Measurements from ENCODE around the gene ZNF536. TPM values are rescaled to one million over a fixed set of nuclear protein-coding genes. Genes with fewer than 3 reads are reported as not detected.
"Not testable (repeated sequence)": the region's sequence is repeated elsewhere in the genome, so short reads cannot be mapped to it uniquely, and the experiment has no call there.

The ZNF536 gene
- total RNA-seq, 2 experiments from 2014 or later, result not detected

DNA sequence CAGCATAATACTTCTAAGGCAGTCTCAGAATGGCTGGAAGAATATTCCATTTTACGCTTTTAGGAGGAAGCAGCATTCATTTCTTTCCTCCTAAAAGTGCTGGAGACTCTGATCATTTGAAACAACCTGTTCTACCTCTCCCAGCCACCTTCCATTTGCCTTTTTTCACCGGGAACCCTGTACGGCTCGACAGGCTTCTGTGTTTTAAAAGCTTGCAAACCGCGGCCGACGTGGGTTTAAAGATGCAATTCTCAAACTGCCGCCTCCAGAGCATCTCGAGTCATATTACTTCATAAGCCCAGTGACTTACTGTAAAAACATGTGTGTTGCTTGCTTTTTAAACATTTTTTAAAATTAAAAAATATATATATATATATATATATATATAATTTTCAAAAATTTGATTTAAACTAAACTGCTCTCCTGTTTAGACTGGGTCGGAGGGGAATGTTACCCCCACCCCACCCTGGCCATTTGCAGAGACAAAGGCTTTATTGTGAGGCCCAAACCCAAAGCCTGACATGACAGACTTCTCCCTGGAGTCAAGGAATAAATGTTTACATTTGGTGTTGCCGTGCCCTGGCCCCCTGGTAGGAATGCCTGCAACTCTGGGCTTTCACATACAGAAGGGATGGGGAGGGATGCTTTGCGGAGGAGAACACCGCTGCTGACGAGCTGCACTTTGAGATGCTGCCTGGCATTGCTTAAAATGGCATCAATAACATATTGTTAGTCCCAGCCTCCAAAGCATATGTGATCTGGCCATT lies 30.4 kb downstream of the ZNF536 start:
- CTCF ChIA-PET, result no interaction called here
- no peaks in the 10 kb centered on the region for H3K36me3 Mint-ChIP-seq (ENCODE audit: low read depth)
- H3K4me1 Mint-ChIP-seq (ENCODE audit: low read depth), result no peaks in the 10 kb centered on the region

GRCh38 chr19:30403203-30403985 lies 31.2 kb downstream of the ZNF536 start:
- no peaks in the 10 kb centered on the region for H3K27me3 Mint-ChIP-seq (ENCODE audit: low read depth)
- ChIA-PET CTCF (no interaction called here), POLR2A (no interaction called here)
- H3K36me3 Mint-ChIP-seq (ENCODE audit: low read depth), result no peaks in the 10 kb centered on the region
- H3K9me3 Mint-ChIP-seq (ENCODE audit: insufficient read depth), result no peaks in the 10 kb centered on the region
- ATAC-seq (no peak), DNase-seq (no peak)
- no peak overlapping the region for H3K27ac Mint-ChIP-seq
- H3K4me1 Mint-ChIP-seq (ENCODE audit: low read depth), result no peaks in the 10 kb centered on the region
- H3K4me3 Mint-ChIP-seq, result no peak overlapping the region

More for the DNA sequence above, 30.4 kb downstream of the ZNF536 start:
- Mint-ChIP-seq H3K27ac (no peak overlapping the region), H3K27me3 (ENCODE audit: low read depth) (no peaks in the 10 kb centered on the region), H3K4me3 (no peak overlapping the region), H3K9me3 (ENCODE audit: insufficient read depth) (no peaks in the 10 kb centered on the region)
- no peak for ATAC-seq
- POLR2A ChIA-PET, result interaction anchor here (0.6 kb wide), 1 partner anchor 1696 kb away, joined by 4 read pairs; no protein-coding TSS in a partner anchor
- no peak for DNase-seq

DNA sequence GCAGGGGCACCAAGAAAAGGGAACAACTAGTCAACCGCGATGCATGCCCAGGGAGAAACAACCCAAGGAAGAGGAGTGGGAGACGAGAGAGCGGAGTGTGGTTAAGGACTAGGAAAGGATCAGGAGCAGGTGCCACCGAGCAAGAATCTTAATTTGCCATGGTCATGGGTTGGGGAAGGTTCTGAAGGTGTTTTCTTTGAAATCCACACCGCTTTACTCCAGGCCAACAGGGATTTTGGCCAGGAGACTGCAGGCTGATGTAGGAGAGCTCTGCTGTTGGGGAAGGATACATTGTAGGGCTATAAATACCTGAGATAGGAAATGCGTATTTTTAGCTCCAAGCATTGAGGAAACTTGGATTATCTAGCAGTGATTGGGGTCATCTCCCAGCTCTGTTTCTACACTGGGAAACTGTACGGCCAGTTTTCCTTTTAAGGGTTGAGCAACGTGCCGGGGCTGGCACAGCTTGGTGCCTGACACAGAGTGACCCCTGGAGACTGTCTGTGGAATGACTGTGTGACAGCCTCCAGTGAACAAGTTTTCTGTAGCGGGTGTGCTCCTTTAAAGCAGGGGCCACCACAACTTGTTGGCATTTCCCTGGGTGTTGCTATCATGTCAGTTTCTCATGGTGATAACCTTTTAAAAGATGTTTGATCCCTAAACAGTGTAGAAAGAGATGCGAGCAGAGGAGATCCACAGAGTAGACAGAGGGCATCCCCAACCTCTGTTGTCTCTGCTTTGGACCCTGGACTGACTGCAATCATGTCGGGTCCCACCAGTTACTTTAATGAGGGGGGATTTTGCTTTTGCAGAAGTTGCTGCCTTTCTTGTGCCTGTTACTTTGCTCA lies 34.3 kb downstream of the ZNF536 start:
- Mint-ChIP-seq H3K4me3 (no peak overlapping the region), H3K36me3 (ENCODE audit: low read depth) (no peaks in the 10 kb centered on the region), H3K27me3 (ENCODE audit: low read depth) (no peaks in the 10 kb centered on the region), H3K9me3 (ENCODE audit: insufficient read depth) (no peaks in the 10 kb centered on the region), H3K27ac (no peak overlapping the region), H3K4me1 (ENCODE audit: low read depth) (no peaks in the 10 kb centered on the region)
- POLR2A ChIA-PET, result no interaction called here
- CTCF ChIA-PET, result no interaction called here
- ATAC-seq, result no peak
- no peak for DNase-seq

GRCh38 chr19:30407068-30407709 lies 35.0 kb downstream of the ZNF536 start:
- ATAC-seq (no peak), DNase-seq (no peak)
- Mint-ChIP-seq H3K27me3 (ENCODE audit: low read depth) (no peaks in the 10 kb centered on the region), H3K4me1 (ENCODE audit: low read depth) (no peaks in the 10 kb centered on the region), H3K36me3 (ENCODE audit: low read depth) (no peaks in the 10 kb centered on the region), H3K27ac (no peak overlapping the region), H3K4me3 (no peak overlapping the region), H3K9me3 (ENCODE audit: insufficient read depth) (no peaks in the 10 kb centered on the region)
- ChIA-PET CTCF (no interaction called here), POLR2A (no interaction called here)

- no peak for DNase-seq
- no peaks in the 10 kb centered on the region for H3K9me3 Mint-ChIP-seq (ENCODE audit: insufficient read depth)
- H3K27ac Mint-ChIP-seq, result no peak overlapping the region
- no peaks in the 10 kb centered on the region for H3K27me3 Mint-ChIP-seq (ENCODE audit: low read depth)
- no peak overlapping the region for H3K4me3 Mint-ChIP-seq
- no peaks in the 10 kb centered on the region for H3K4me1 Mint-ChIP-seq (ENCODE audit: low read depth)
- H3K36me3 Mint-ChIP-seq (ENCODE audit: low read depth), result no peaks in the 10 kb centered on the region
- ChIA-PET POLR2A (no interaction called here), CTCF (interaction anchor here (0.6 kb wide), 1 partner anchor 239 kb away, joined by 3 read pairs; no protein-coding TSS in a partner anchor)
- no peak for ATAC-seq
These were observed 36.6 kb downstream of the ZNF536 start for GRCh38 chr19:30408734-30409301.

GRCh38 chr19:30411714-30412113 lies 39.5 kb downstream of the ZNF536 start:
- Mint-ChIP-seq H3K9me3 (ENCODE audit: insufficient read depth) (no peaks in the 10 kb centered on the region), H3K4me1 (ENCODE audit: low read depth) (no peaks in the 10 kb centered on the region), H3K27me3 (ENCODE audit: low read depth) (no peaks in the 10 kb centered on the region), H3K36me3 (ENCODE audit: low read depth) (no peaks in the 10 kb centered on the region), H3K27ac (no peak overlapping the region), H3K4me3 (no peak overlapping the region)
- ATAC-seq (no peak), DNase-seq (no peak)
- ChIA-PET POLR2A (no interaction called here), CTCF (no interaction called here)

DNA sequence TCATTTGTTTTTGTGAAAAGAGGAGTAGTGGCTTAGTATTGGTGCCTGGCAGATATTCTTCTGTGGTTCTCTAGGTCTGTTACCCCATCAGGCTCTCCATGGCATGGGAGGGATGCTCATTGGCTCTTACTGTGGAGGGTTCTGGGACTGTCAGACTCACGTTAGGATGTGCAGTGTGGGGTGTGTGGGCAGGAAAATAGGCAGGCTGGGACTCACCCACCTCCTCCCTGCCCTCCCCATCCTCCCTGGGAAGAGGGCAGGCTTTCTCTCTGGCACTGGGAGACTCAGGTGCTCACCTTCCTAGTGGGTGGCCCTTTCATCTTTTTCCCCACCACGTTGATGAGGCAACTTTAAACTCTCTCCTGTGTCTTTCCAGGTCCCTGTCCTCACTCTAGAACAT lies 44.2 kb downstream of the ZNF536 start:
- no peak for ATAC-seq
- CTCF ChIA-PET, result no interaction called here

GRCh38 chr19:30417166-30417565 lies 45.0 kb downstream of the ZNF536 start:
- POLR2A ChIA-PET; DNase-seq; H3K27me3 Mint-ChIP-seq (ENCODE audit: low read depth); H3K9me3 Mint-ChIP-seq (ENCODE audit: insufficient read depth); H3K27ac Mint-ChIP-seq; H3K36me3 Mint-ChIP-seq (ENCODE audit: low read depth); CTCF ChIA-PET; ATAC-seq; H3K4me3 Mint-ChIP-seq; H3K4me1 Mint-ChIP-seq (ENCODE audit: low read depth): not testable (repeated sequence)

More for the DNA sequence above, 44.2 kb downstream of the ZNF536 start:
- H3K4me1 Mint-ChIP-seq (ENCODE audit: low read depth), result no peaks in the 10 kb centered on the region
- H3K36me3 Mint-ChIP-seq (ENCODE audit: low read depth), result no peaks in the 10 kb centered on the region
- no peak overlapping the region for H3K4me3 Mint-ChIP-seq
- H3K27me3 Mint-ChIP-seq (ENCODE audit: low read depth), result no peaks in the 10 kb centered on the region
- no peak overlapping the region for H3K27ac Mint-ChIP-seq
- H3K9me3 Mint-ChIP-seq (ENCODE audit: insufficient read depth), result no peaks in the 10 kb centered on the region
- POLR2A ChIA-PET, result no interaction called here
- DNase-seq, result no peak

DNA sequence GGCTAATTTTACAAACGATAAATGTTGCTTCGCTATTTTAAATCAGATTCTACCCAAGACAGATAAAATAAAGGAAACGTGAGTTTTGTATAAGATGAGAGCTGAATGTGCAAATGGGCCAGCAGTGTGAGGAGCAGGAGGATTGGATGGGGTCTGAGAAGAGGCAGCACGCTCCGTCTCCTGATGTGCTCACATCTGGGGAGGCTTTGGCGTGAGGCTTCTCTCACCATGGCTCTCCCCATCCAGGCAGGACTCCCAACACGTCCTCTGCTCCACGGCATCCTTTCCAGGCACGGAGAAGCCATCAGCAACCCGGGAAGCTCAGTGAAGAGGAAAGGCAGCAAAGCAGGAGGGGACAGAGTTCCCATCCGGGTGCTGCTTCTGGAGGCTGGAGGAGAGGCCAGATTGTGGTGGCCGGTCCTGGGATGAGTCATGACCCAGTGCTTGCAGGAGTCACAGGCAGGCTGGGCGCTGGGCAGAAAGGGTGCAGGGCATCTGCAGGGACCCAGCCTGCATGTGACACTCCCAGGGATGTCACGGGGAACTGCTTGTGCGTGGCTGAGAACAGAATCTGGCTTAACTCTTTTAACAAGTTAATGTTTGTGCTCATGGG lies 47.5 kb downstream of the ZNF536 start:
- CTCF ChIA-PET, result no interaction called here
- Mint-ChIP-seq H3K36me3 (ENCODE audit: low read depth) (no peaks in the 10 kb centered on the region), H3K9me3 (ENCODE audit: insufficient read depth) (no peaks in the 10 kb centered on the region), H3K4me1 (ENCODE audit: low read depth) (no peaks in the 10 kb centered on the region), H3K4me3 (no peak overlapping the region), H3K27ac (no peak overlapping the region), H3K27me3 (ENCODE audit: low read depth) (no peaks in the 10 kb centered on the region)
- DNase-seq, result no peak
- no peak for ATAC-seq
- POLR2A ChIA-PET, result no interaction called here

GRCh38 chr19:30420316-30420715 lies 48.1 kb downstream of the ZNF536 start:
- DNase-seq (no peak), ATAC-seq (no peak)
- no peaks in the 10 kb centered on the region for H3K27me3 Mint-ChIP-seq (ENCODE audit: low read depth)
- POLR2A ChIA-PET, result no interaction called here
- CTCF ChIA-PET, result no interaction called here
- no peaks in the 10 kb centered on the region for H3K4me1 Mint-ChIP-seq (ENCODE audit: low read depth)
- H3K4me3 Mint-ChIP-seq, result no peak overlapping the region
- H3K9me3 Mint-ChIP-seq (ENCODE audit: insufficient read depth), result no peaks in the 10 kb centered on the region
- no peaks in the 10 kb centered on the region for H3K36me3 Mint-ChIP-seq (ENCODE audit: low read depth)
- no peak overlapping the region for H3K27ac Mint-ChIP-seq

DNA sequence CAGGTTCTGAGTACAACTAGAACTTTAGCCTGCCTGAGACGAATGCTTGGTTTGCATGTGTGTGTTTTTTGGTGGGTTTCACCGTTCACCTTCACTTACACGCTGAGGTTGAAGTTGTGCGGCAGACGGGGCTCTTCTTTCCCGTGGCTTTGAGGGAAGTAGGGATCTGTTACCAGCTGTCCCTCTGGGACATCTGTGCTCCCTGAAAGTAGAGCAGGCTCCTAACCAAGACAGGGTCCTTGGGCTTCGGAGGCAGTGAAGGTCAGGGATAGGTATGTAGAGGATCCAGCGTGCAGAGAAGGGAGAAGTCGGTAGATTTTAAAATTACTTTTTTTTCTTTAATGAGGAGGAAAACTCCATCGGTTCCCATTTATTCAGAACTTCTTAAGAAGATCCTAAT lies 48.7 kb downstream of the ZNF536 start:
- Mint-ChIP-seq H3K9me3 (ENCODE audit: insufficient read depth) (no peaks in the 10 kb centered on the region), H3K36me3 (ENCODE audit: low read depth) (no peaks in the 10 kb centered on the region), H3K4me1 (ENCODE audit: low read depth) (no peaks in the 10 kb centered on the region), H3K4me3 (no peak overlapping the region), H3K27ac (no peak overlapping the region), H3K27me3 (ENCODE audit: low read depth) (no peaks in the 10 kb centered on the region)
- DNase-seq (no peak), ATAC-seq (no peak)
- ChIA-PET POLR2A (no interaction called here), CTCF (no interaction called here)
